Neural crest cell (in vitro differentiated cells): ENCODE data around the gene UBE2O. TPM values are rescaled to one million over a fixed set of nuclear protein-coding genes. Genes with fewer than 3 reads are reported as not detected.

Experiments used
- DNase-seq: peaks from one replicate; pipeline ENCODE4 v3.0.0; 2021; ENCODE audit warnings: low read depth, mixed read lengths, low spot score
- H3K27ac Mint-ChIP-seq: one replicate; pipeline ENCODE4 v1.8.0; 2021; ENCODE audit warnings: mild to moderate bottlenecking, mixed read lengths; ENCODE audit not compliant: unreplicated experiment
- H3K27me3 Mint-ChIP-seq: 2 replicates; pipeline ENCODE4 v1.8.0; 2021; ENCODE audit warnings: low read depth, mild to moderate bottlenecking, mixed read lengths
- H3K36me3 Mint-ChIP-seq: 2 replicates; pipeline ENCODE4 v1.8.0; 2021; ENCODE audit warnings: low read depth, mild to moderate bottlenecking, mixed read lengths
- H3K4me1 Mint-ChIP-seq: 2 replicates; pipeline ENCODE4 v1.8.0; 2021; ENCODE audit warnings: mixed read lengths
- H3K4me3 Mint-ChIP-seq: one replicate; pipeline ENCODE4 v1.8.0; 2021; ENCODE audit warnings: mild to moderate bottlenecking, mixed read lengths
- H3K9me3 Mint-ChIP-seq: 2 replicates; pipeline ENCODE4 v1.8.0; 2021; ENCODE audit warnings: mixed read lengths
- total RNA-seq: library from RNA; stranded (reverse); gene quantifications from 2 replicates; pipeline ENCODE4 v1.2.1, GENCODE V29; 2021
- TF ChIP-seq, protein P1 (sequence below): fragments of 200-600 bp; sonication (generic); conservative IDR thresholded peaks from 2 replicates; pipeline ENCODE4 v1.5.0; 2021; ENCODE audit warnings: antibody characterized with exemption, mild to moderate bottlenecking

Gene UBE2O
- total RNA-seq, 1 donor from 2014 or later: 71.4 TPM

DNA sequence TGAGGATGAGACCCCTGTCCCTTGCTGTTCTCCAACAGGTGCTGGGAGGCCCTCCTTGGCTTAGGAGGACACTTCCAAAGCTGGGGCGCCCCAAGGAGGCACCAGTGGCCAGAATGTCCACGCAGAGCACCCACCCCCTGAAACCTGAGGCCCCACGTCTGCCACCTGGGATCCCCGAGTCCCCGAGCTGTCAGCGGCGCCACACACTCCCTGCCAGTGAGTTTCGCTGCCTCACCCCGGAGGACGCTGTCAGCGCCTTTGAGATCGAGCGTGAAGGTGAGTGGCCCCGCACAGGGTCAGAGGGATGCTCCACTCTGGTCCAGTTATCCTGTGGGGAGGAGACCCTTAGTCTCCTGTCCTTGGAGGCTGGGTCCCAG, 15.7 kb upstream of the UBE2O start:
- H3K9me3 Mint-ChIP-seq: no peaks in the 10 kb centered on the region
- H3K4me3 Mint-ChIP-seq: no peak overlapping the region
- no peak overlapping the region for H3K27ac Mint-ChIP-seq
- H3K36me3 Mint-ChIP-seq: no peaks in the 10 kb centered on the region
- DNase-seq: no peak
- TF ChIP-seq, protein P1, sequence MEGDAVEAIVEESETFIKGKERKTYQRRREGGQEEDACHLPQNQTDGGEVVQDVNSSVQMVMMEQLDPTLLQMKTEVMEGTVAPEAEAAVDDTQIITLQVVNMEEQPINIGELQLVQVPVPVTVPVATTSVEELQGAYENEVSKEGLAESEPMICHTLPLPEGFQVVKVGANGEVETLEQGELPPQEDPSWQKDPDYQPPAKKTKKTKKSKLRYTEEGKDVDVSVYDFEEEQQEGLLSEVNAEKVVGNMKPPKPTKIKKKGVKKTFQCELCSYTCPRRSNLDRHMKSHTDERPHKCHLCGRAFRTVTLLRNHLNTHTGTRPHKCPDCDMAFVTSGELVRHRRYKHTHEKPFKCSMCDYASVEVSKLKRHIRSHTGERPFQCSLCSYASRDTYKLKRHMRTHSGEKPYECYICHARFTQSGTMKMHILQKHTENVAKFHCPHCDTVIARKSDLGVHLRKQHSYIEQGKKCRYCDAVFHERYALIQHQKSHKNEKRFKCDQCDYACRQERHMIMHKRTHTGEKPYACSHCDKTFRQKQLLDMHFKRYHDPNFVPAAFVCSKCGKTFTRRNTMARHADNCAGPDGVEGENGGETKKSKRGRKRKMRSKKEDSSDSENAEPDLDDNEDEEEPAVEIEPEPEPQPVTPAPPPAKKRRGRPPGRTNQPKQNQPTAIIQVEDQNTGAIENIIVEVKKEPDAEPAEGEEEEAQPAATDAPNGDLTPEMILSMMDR: no peak
- H3K27me3 Mint-ChIP-seq: no peaks in the 10 kb centered on the region
- H3K4me1 Mint-ChIP-seq: peaks cover 5% of the 10 kb centered on the region

- Mint-ChIP-seq H3K36me3 (no peaks in the 10 kb centered on the region), H3K9me3 (no peaks in the 10 kb centered on the region), H3K4me1 (peaks cover 5% of the 10 kb centered on the region), H3K4me3 (no peak overlapping the region), H3K27me3 (no peaks in the 10 kb centered on the region), H3K27ac (no peak overlapping the region)
- TF ChIP-seq, protein P1: no peak
- DNase-seq: no peak
Measured at GRCh38 chr17:76467809-76468633, 15.1 kb upstream of the UBE2O start.

- TF ChIP-seq, protein P1: no peak
- no peak for DNase-seq
Measured at GRCh38 chr17:76467366-76467765, 14.4 kb upstream of the UBE2O start, which contains the start of gene AANAT. AANAT (plus strand) TSS chr17:76467603; CDS start chr17:76468747, 1,144 bp downstream.

DNA sequence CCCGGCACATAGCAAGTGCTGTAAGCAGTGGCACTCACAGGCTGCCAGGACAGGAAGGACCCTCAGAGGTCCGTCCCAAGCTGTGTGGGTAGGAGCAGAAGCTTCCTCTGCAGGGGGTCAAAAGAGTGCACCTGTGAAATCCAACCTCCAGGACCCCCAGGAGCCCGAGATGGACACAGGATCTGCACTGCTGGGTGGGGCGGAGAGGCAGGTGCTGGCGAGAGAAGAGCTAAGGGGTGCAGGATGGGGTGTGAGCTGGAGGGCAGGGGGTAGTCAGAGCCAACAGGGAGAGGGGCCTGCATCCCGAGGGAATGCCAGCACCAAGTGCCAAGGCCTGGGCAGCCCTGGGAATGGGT, 13.8 kb upstream of the UBE2O start:
- Mint-ChIP-seq H3K9me3 (no peaks in the 10 kb centered on the region), H3K27me3 (no peaks in the 10 kb centered on the region), H3K36me3 (no peaks in the 10 kb centered on the region), H3K27ac (no peak overlapping the region), H3K4me1 (peaks cover 5% of the 10 kb centered on the region), H3K4me3 (no peak overlapping the region)
- TF ChIP-seq, protein P1: no peak
- DNase-seq: no peak

More at GRCh38 chr17:76467366-76467765, 14.4 kb upstream of the UBE2O start, which contains the start of gene AANAT:
- H3K4me1 Mint-ChIP-seq: peaks cover 5% of the 10 kb centered on the region
- H3K4me3 Mint-ChIP-seq: no peak within 1 kb of the TSS
- H3K36me3 Mint-ChIP-seq: no peaks in the 10 kb centered on the region
- no peaks in the 10 kb centered on the region for H3K9me3 Mint-ChIP-seq
- no peaks in the 10 kb centered on the region for H3K27me3 Mint-ChIP-seq
- no peak within 1 kb of the TSS for H3K27ac Mint-ChIP-seq

DNA sequence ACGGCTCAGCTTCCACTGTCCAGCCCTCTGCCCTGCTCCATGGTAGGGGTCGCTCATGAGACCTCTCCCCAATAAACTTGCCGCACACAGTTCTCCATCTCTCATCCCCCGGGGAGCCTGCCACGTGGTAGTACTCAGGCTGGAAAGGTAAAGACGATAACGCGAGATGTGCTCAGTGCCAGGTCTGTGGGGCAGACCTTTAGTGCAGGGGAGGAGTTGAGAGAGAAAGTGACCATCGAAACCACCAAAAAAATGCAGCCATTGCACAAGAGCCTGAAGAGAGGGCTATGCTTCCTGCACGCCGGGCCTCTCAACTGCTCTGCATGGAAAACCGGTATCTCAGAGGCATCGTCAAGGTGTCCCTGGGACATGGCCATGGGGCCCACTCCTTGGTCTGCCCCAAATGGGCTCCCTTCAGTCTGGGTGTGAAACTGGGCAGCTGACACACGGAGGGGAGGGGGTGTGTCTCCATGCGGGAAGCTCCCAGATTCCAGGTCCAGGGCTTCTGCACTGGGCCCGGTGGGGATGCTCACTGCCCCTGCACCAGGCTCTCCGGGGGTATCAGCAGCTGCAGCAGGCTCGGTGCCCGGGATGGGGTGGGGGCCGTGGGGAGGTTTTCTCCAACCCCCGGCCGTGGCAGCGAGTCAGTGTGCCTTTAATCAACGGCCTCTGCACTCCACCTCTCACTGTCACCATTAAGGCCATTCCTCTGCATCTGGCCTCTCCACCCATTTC, 9.8 kb upstream of the UBE2O start:
- Mint-ChIP-seq H3K9me3 (no peaks in the 10 kb centered on the region), H3K27ac (no peak overlapping the region), H3K4me1 (peaks cover 5% of the 10 kb centered on the region), H3K4me3 (no peak overlapping the region), H3K27me3 (no peaks in the 10 kb centered on the region), H3K36me3 (no peaks in the 10 kb centered on the region)
- TF ChIP-seq, protein P1: no peak
- no peak for DNase-seq
